COR-L47 (cell line): ENCODE data around the gene NLRP4.
"Not testable (repeated sequence)": the region's sequence is repeated elsewhere in the genome, so short reads cannot be mapped to it uniquely, and the experiment has no call there.

Experiments
- DNase-seq: peaks from one replicate; lab custom pipeline; 2025; lab: John Stamatoyannopoulos, UW

Gene NLRP4

GRCh38 chr19:55898911-55899310, 62.6 kb downstream of the NLRP4 start:
- DNase-seq = no peak

- DNase-seq = no peak
Measured at GRCh38 chr19:55901369-55902079, 65.2 kb downstream of the NLRP4 start.

DNA sequence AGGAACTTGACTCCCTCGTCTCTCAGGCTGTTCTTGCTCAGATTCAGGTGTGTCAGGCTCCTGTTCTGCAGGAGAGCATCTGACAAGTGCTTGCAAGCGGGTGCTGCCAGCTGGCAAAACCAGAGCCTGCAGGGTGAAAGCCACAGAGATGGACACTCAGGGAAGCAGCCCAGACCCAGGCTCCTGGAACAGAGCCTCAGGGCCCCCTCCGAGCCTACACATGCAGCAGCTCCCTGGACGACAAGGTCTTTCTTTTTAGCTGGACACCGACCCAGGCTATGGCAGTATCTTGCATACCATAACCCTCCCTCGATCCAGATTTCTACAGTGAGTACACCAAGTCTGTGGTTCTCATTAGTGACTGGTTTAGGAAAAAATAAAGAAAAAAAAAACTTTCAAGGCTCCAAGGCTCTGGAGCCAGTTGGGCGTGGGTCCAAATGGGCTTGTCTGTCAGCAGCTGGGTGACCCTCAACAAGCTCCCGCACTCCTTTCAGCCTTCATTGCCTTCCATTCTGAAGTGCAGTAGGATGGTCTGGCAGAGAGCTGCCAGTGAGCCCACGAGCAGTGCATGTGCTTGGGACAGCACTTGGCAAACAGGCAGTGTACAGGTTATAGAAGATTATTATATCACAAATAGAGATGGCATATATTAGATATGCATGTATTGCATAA, 65.9 kb downstream of the NLRP4 start:
- no peak for DNase-seq

DNA sequence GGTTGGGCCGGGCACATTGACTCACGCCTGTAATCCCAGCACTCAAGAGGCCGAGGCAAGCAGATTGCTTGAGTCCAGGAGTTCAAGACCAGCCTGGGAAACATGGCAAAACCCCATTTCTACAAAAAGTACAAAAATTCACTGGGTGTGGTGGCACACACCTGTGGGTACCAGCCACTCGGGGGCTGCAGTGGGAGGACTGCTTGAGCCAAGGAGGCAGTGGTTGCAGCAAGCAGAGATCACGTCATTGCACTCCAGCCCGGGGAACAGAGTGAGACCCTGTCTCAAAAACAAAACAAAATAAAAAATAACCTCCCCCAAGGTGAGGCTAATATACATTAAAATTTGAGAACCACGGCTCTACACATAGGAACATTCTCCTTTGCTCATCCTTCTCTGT, 70.9 kb downstream of the NLRP4 start:
- DNase-seq = no peak

DNA sequence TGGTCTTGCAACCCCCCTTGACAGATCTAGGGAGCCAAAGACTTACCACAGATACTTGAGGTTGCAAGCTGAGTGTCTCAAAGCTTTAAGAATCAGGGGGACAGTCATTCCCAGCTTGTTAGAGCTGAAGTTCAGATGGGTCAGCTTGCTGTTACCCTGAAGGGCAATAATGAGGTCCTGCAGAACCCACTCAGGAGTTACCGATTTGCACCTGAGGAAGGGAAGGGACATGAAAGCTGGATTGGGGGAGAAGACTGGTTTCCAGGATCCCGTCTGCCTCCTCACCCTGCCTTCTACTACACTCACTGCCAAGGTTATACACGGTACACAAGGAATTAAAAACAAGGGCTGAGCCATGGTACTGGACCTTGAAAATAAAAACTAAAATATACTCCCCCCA, 71.4 kb downstream of the NLRP4 start:
- no peak for DNase-seq

- no peak for DNase-seq
Measured at GRCh38 chr19:55909801-55910200, 73.5 kb downstream of the NLRP4 start.

DNA sequence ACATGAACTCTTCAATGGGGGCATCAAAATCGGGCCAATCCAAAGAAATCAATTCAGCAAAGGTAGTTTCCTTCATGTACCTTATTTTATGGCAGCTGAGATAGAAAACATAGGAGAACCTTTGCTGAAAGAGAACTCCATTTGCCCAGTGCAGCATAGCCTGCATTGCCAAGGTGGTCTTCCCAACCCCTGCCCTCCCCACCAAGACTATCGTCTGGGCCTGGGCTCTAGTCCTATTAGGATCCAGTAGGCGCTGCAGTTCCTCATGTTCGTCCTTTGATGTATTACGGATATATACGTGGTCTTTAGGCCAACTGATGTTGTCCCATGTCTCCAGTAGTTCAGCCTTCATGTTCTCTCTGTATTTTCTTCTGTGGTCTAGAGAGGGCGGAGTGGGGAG, 76.6 kb downstream of the NLRP4 start:
- DNase-seq = no peak

DNA sequence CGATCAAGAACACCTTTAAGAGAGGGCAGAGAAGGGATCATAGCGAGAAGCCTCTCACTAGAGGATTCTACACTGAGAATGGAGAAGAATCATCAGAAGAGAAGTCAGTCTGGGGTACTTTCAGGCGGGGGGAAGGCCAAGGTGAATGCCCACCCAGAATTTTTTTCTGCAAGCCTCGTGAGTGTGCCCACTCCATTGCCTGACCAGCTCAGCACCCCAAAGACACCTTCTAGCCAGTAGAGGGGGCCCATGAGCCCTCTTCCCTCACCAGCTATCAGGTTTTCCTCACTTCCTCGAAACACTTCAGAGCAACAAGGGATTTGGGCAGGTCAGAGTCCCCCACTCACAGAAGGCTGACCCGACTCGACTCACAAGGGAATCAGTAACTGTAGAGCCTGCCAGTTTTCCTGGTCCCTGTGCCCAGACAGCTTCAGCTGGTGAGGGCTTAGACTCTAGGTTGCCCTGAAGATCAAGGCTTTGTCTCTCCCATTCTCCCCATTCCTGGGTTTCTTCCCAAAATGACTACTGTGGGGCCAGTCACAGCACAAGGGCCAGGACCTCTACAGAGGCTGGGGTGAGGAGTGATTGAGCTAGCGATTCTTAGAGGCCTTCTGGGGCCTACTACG, 77.4 kb downstream of the NLRP4 start:
- DNase-seq = no peak

DNA sequence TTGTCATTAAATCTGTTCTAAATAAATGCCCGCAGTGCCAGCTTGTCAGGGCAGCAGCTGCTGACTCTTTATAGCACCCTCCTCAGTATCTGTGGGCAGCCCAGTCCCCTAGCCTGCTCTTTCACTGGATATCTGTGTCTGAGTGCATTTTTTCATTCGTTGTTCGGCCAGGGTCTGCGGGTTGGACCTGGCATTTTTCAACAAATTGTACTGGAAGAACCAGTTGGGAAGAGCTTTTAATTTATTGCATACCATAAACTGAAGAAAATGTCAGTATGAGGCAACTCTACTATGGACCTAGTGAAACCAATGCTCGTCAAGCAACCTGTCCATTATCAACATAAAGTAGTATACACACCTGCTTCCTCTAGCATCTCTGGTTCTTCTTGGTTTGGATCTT, 87.2 kb downstream of the NLRP4 start:
- no peak for DNase-seq

GRCh38 chr19:55927991-55928390, 91.7 kb downstream of the NLRP4 start:
- no peak for DNase-seq

DNA sequence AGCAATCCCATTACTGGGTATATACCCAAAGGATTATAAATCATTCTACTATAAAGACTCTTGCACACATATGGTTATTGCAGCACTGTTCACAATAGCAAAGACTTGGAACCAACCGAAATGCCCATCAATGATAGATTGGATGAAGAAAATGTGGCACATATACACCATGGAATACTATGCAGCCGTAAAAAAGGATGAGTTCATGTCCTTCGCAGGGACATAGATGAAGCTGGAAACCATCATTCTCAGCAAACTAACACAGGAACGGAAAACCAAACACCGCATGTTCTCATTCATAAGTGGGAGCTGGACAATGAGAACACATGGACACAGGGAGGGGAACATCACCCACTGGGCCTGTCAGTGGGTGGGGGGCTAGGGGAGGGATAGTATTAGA, 92.9 kb downstream of the NLRP4 start:
- DNase-seq = not testable (repeated sequence)

DNA sequence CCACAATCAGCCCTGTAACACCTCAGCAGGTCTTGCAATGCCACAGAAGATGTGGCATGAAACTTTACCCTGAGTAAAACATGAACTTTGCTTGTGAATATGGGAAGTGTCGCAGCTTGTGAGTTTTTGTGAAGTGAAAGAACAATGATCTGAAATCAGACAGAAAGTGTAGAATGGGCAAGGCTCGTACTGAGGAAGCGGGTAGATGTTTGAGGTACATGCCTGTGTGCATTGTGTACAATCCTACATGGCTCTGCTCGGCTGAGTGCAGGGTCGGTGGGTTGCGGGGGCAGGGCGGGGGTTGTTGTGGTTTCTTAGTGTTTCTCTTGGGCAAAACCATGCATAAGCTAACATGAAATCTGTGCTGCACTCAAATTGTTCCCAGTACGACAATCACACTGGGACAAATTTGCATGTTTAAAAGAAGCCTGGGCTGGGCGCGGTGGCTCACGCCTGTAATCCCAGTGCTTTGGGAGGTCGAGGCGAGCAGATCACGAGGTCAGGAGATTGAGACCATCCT, 94.7 kb downstream of the NLRP4 start:
- no peak for DNase-seq
